Stimulated activated CD4-positive, alpha-beta T cell treated with anti-CD3 and anti-CD28 coated beads, Interleukin-2, amount 100 ng/mL, for 24 hours (primary cell): Measurements from ENCODE around the gene EGFL6.

Experiments used
- DNase-seq, 2 donors: peaks; one replicate each; pipeline ENCODE4 v3.0.0-alpha.2; 2020

EGFL6 gene, protein sequence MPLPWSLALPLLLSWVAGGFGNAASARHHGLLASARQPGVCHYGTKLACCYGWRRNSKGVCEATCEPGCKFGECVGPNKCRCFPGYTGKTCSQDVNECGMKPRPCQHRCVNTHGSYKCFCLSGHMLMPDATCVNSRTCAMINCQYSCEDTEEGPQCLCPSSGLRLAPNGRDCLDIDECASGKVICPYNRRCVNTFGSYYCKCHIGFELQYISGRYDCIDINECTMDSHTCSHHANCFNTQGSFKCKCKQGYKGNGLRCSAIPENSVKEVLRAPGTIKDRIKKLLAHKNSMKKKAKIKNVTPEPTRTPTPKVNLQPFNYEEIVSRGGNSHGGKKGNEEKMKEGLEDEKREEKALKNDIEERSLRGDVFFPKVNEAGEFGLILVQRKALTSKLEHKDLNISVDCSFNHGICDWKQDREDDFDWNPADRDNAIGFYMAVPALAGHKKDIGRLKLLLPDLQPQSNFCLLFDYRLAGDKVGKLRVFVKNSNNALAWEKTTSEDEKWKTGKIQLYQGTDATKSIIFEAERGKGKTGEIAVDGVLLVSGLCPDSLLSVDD

DNA sequence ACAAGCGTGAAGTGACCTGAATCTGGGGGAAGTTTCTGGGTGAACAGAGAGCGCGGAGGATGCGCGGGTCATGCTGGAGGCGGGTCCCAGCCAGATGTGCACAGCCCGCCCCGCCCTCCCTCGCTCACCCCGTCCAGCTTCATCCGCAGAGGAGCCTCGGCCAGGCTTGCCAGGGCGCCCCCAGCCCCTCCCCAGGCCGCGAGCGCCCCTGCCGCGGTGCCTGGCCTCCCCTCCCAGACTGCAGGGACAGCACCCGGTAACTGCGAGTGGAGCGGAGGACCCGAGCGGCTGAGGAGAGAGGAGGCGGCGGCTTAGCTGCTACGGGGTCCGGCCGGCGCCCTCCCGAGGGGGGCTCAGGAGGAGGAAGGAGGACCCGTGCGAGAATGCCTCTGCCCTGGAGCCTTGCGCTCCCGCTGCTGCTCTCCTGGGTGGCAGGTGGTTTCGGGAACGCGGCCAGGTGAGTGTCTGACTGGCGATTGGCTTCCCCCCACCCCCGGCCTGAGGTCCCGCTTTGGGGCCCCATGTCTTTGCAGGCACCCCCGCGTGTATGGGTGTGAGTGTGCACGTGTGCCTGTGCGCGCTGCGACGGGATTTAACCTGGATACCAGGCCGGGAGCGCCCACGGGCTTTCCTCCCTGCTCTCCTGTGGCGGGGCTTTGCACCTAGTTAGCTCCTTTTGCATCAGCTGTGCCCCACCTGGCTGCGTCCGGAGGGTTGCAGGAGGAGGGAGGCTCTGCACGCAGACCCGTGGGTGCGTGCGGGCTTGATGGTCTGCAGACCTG lies at the start of gene EGFL6:
EGFL6 (plus strand) TSS at position 123 of the 782 bp plus-strand sequence; CDS start at position 384, 261 bp downstream.
- DNase-seq = no peak

DNA sequence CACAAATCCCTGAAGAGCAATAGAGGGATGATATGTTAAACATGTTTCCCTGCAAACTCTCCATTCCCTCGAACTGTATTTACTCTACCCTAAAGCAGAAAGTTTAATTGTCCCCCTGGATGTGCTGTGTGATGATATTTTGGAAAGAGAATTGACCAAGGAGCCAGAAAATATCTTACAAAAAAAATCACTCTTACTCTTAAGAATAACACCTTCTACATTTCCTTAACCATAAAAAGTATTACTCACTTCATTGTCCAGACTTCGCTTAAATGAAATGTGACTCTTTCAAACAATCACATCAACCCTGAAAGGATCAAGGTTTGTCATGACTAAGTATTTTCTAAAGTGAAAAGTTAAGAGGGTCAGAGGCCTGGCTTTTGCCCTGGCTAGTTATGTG lies 49.0 kb upstream of the EGFL6 start:
- no peak for DNase-seq

DNA sequence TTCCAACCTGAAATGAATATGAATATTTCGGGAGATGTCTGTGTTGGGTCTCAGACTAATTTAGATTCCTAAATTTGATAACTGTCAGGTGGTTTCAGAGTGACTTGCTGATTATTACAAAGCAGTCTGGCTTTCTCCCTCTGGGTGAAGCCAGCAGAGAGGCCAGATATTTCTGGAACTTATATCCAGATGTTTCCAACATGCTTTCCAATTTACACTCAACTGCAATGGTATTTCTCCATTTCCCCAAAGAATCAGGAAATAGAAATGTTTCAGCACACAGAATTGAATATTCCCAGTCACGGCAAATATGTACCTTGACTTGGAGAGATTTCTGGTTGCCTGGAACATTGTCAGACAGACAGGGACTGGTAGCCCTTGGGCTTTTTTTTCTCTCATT lies 48.5 kb upstream of the EGFL6 start:
- no peak for DNase-seq

DNA sequence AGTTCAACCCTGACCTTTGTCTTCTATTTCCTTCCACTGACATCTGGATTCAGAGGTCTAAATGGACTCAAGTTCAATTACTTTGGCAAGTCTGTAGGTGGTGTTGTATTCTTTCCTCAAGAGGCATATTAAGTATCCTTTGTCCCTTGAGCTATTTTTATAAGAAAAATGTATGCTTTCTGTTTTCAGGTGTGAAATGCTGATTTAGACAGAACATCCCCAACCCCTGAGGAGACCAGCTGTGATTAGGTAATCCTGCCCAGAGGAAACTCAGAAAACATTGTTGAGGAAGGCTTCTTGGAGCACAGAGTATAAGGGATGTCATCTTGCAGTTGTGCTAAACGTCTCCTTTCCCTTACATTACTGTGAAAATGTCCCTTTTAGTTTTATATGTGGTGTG lies 46.6 kb upstream of the EGFL6 start:
- DNase-seq = no peak

DNA sequence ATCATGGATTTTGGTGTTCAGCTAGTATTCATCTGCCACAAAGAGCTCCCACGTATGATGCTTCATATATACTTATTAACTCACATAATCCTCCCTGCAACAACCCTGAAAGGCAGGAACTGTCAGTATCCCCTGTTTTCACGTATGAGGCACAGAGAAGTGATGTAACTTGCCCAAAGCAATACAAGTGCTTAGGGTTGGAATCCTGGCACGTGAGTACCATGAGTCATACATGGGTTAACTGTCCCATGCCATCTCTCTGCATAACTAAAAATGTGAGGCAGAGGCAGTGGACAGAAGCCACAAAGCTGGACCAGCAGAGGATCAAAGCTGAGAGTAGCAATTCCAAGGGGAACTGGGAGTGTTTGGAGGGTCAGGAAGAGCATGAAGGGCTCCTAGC lies 35.7 kb upstream of the EGFL6 start:
- no peak for DNase-seq

DNA sequence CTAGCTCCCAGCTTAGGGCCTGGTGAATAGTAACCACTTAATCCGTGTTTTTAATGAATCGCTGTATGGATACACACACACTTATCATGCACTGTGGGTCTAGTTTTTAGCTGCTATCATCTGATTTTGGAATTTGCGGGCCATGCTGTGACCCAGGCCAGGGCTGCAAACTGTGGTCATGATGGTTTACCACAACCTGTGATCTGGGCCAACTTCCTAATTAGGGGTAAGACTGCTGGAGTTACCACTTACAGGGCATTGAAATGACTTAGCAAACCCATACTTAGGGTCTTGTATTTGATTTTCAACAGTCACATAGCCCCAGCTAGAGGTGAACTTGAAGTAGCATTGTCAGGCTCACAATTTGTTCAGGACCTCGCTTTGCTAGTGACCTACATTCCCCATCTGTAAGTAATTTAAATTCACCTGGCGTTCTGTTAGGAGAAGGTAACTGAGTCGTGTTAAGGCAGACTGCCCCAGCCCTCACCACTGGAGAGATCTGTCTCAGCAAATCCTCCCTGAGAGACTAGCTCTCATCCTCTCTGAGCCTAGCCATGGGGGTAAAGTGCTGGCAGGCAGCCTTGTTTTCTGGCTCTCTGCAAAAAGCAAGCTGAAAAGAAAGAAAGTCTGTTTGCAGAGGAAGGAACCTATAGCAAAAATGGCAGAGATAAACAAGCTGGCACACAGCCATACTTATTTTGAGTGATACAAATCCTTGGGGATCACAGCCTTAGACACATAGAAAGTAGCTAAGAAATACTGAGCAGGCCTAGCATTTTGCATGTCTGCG lies 33.8 kb upstream of the EGFL6 start:
- DNase-seq = no peak

DNA sequence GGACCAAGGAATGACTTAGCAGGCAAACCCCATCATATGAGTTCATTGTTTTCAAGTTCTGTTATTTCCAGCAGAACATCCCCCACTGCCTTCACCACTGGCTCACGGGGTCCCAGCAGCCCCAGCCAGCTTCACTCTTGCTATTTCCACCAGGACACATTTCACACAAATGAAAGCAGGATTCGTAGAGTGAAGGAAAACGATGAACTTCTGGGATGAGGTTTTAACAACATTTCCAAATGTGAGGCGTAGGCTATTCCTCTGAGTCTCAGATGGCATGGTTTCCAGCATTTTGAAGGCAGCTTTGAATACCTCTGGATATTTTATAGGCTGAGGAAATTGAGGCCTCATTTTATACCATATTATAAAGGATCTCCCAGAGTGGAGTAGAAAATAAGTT lies 32.9 kb upstream of the EGFL6 start:
- DNase-seq = no peak

DNA sequence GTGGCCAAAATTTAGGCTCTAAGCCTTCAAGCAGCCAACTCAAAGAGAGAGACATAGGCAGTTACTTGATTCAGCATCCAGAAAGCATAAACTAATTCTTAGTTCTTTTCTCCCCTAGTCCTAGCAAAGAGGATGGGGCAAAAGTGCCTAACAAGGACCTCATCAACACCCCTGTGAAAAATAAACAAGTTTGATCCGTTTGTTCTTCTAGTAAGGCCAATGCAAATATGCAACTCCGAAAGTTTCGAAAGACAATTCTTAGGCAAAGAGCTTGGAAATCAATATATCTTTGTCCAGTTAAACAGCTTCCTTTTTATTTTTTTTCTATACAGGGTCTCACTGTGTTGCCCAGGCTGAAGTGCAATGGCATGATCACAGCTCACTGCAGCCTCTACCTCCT lies 31.0 kb upstream of the EGFL6 start:
- DNase-seq = no peak

DNA sequence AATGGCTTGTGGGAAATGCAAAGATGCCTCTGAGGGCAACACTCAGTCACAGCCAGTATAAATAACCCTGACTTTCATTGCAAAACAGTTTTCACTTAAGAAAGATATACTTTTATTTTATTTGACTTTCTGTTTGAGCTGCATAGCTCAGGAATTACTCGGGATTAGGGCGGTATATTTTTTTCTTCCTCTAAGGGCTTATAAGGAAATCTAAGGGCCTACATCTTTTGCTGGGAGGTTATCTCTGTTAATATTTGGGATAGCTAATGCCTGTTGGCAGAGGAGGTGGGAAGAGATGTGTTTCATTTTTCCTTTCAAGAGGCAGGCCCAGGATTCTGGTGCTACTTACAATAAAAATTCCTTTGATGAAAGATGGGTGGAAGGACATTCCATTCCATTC lies 28.8 kb upstream of the EGFL6 start:
- no peak for DNase-seq

DNA sequence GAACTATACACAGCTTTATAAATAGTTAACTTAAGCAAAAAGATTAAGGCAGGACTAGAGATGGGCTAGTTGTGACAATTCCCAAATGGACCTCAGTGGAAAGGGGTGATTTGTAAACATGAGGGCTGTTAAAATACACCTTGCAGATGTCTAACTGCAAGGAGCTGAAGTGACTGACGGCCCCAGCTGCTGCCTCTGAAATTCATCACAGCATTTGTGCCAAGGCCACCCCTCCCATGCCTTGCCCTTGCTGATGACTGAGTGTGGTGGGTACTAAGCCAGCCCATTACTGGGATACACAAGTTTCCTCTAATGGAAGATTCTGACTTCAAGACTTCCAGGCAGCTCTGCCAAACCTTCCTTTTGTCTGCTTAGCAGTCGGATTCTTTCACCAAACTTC lies 23.7 kb upstream of the EGFL6 start:
- no peak for DNase-seq

DNA sequence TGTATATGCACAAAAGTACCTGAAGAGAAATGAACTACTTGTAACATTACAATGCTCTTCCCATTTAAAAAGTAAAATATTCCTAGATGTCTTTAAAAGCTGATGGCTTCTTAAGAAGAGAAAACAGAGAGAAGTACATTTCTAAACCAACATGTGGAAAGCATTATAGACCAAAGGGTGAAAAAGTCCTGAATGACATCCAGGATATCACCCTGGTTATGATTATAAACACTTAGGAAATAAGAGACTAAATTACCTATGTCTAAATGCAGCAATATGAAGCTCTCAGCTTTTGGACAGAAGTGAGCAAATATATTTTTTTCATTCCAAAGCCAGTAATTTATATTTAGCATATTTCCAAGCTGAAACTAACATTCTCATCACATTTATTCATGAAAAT lies 21.7 kb upstream of the EGFL6 start:
- DNase-seq = no peak

DNA sequence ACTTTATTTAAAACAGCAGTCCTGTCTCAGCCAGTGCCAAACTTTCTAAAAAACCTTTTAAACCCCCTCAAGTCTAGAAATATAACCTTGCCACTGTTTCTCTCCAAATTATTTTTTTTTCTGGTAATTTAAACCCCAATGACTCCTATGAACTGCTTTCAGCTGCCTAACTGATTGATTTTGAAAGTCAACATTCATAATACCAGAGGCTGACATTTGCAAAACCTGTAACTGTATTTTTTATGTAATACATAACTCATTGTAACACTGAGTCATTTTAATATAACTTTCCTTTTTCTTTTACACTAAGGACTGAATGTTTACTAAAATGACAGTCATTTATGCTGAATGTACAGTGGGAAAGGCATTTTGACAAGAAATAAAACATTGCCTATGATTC lies 19.1 kb upstream of the EGFL6 start:
- no peak for DNase-seq

DNA sequence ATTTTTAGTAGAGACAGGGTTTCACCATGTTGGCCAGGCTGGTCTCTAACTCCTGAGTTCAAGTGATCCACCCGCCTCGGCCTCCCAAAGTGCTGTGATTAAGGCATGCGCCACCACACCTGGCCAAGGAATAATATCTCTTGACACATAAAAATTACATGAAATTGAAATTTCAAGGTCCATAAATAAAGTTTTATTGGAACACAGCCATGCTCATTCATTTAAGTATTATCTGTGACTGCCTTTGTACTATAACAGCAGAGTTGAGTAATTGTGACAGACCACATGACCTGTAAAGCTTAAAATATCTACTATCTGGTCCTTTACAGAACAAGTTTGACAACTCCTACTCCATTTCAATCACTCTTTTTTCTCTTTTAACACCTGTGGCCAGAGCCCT lies 17.8 kb upstream of the EGFL6 start:
- no peak for DNase-seq

DNA sequence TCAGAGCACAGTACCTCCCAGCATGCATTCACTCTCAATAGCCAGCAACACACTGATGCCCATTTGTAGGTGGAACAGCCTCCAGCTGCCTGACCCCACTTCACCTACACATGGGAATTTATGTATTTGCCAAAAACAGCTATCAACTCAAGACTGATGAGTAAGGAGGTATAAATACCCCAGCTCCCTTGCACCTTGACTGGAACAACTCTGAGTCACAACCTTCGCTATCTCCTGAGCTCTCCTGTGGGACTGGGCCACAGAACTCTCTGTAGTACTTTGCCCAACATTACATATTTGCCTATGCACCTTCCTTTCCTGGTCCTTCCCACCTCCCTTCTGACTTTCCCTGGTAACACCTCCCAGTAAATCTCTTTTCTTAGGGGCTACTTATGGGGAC lies 16.5 kb upstream of the EGFL6 start:
- no peak for DNase-seq

DNA sequence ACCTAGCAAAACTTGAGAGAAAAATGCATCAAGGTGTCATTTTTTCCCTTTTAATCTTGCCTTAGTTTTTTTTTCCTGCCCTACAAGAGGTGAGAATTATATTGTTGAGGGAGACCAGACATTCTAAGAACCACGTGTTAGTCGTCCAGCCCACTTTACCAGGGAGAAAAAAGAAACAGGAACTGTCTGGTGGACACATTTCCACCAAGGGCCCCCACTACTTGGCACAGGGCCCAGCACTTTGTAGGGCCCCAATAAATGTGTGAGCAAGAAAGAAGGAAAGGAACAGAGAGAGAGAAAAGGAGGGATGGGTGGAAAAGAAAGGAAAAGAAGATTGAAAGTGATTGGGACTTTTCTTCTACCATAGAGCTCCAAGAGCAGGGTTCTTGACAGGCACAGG lies 3.9 kb upstream of the EGFL6 start:
- DNase-seq = no peak

DNA sequence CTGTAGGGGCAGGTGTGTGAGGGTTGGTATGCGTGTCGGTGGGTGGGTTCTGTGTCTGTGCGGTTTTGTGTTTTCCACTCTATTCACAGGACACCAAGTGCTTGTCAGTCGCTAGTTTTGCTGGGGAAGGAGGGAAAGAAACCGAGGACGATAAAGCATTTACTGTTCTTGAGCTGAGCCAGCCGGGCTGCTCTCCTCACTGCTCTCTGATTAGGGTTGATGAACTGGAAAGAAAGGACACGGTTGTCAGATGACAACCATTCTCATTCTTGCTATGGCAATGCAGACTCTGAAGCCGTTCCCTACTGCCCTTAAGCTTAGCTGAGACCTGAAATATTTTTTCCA lies 832 bp downstream of the EGFL6 start:
- no peak for DNase-seq

DNA sequence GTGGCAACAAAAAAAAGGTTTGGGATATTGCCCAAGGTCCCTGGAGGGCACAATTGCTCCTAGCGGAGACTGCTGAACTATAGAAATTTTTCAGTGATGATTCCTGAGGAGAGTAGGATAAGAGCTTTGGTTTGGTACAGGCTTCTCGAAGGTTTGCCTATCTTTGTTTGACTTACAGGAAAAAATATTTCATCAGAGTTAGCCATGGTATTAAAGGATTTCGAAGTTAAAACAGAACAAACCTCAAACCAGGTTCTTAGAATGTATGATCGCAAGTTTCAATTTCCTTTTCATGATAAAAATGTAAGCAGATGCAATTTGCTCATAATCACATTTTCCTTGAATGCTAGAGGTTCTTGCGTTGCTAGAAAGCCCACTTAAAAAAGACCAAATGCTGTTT lies 1.7 kb downstream of the EGFL6 start:
- no peak for DNase-seq

DNA sequence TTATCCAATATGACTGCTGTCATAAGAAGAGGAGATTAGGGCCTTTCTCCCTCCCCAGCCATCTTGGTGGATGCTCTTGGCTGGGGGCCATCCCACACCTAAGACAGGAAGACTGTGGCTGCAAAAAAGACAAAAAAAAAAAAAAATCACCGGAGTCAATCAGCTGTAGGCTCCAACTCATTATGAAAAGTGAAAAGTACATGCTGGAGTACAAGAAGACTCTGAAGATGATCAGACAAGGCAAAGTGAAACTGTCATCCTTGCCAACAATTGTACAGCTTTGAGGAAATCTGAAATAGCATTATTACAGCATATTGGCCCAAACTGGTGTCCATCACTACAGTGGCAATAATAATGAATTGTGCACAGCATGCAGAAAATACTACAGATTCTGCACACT lies 5.2 kb downstream of the EGFL6 start:
- no peak for DNase-seq

DNA sequence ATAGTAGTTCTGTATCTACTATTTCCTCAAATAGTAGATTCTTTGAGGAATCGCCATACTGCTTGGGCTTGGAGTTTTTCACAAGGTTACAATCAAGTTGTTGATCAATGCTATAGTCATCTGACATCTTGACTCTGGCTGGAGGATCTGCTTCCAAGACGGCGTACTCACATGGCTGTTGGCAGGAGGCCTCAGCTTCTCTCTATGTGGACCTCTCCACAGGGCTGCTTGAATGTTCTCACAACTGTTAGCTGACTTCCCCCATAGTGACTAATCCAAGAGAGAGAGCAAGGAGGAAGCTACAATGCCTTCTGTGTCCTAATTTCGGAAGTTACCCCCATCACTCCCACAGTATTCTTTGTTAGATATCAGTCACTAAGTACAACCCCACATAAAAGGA lies 10.3 kb downstream of the EGFL6 start:
- DNase-seq = no peak

DNA sequence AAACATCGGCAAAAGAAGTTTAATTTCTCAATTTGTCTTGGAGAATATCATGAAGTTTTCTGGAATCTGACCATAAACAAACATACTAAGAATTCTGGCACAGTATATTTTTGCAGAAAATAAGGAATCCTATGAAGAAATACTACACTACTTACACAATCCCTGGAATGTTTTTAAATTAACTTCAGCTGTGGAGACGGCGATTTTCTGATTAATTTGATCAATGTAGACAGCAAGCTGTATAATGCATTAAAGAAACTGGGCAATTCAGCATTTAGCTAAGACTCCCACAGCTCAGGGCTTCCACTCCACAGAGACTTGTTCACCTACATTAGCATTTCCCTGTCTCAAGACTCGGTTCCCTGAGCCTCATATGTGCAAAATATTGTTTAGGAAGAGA lies 12.2 kb downstream of the EGFL6 start:
- no peak for DNase-seq

DNA sequence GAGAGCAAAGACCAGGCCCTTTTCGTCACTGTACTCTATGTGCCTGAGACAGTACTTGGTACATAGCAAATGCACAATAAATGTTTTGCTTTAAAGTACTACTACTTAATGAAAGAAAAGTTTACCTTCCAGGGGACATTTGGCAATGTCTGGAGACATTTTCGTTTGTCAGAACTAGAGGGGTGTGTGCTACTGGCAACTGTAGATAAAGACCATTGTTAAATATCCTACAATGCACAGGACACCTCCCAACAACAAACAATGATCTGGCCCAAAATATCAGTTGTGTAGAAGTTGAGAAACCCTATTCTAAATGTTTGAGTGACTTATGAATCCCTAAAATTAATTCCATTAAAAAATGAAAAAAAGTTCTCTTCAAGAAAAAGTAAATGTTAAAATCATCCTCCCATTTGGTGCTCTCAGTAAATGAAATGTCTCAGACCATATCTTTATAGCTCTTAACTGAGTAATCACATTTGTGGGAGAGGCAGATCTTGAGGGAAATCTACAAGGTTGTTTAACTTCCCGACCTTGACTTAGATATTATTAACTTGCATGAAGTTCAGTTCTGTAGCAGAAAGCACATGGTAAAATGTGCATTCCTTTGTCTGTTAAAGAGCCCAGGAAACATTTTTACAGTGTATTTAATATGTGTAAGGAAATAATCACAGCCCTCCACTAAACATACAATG lies 18.5 kb downstream of the EGFL6 start:
- DNase-seq = no peak

DNA sequence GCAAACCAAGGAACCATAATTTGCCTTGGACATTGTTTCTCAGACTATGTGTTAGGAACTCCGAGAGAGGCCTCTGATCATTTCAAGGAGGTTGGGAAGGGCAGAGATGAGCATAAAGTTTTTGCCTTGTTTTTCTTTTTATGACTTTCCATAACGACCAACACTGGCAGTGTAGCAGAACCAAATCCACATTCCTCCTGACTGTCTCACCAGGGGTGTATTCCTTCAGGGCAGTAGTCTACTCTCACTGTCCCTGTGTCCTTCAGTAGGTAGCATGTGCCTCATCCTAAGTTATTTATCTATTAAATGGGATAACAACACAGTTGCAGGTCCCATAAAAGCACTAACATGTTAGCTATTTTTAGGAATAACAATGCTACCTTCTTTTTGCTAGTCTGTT lies 20.8 kb downstream of the EGFL6 start:
- DNase-seq = no peak

DNA sequence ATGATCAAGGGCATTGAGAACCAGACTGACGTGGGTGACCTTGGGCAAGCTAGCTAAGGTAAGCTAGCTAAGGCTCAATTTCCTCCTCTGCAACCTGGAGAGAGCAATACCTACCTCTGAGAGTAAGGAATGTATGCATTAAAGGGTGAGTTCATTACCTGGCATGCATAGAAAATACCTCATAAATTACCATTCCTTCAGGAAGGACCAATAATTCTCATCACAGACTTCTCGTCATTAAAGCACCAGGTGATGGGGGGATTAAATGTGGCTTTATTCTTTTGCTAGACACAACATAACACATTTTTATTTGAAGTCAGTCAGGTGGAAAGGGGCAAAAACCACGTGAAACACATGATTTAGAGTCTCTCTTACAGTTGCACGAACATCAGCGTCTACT lies 21.5 kb downstream of the EGFL6 start:
- DNase-seq = no peak
